ENCODE data around the gene FOXO3B. TPM values are rescaled to one million over a fixed set of nuclear protein-coding genes. Genes with fewer than 3 reads are reported as not detected.
"Not testable (repeated sequence)": the region's sequence is repeated elsewhere in the genome, so short reads cannot be mapped to it uniquely, and the experiment has no call there.

The FOXO3B gene
- total RNA-seq, 1 experiment from 2014 or later = 28.4 TPM

GRCh38 chr17:18676928-18677327 is 5.2 kb downstream of the FOXO3B start:
- H3K9me3 ChIP-seq (replicated peaks) = peaks cover 19% of the 10 kb centered on the region
- H3K36me3 ChIP-seq = peaks cover 37% of the 10 kb centered on the region
- not testable (repeated sequence) for H3K4me3 ChIP-seq, DNase-seq, H3K27ac ChIP-seq, H3K4me1 ChIP-seq, H3K27me3 ChIP-seq

DNA sequence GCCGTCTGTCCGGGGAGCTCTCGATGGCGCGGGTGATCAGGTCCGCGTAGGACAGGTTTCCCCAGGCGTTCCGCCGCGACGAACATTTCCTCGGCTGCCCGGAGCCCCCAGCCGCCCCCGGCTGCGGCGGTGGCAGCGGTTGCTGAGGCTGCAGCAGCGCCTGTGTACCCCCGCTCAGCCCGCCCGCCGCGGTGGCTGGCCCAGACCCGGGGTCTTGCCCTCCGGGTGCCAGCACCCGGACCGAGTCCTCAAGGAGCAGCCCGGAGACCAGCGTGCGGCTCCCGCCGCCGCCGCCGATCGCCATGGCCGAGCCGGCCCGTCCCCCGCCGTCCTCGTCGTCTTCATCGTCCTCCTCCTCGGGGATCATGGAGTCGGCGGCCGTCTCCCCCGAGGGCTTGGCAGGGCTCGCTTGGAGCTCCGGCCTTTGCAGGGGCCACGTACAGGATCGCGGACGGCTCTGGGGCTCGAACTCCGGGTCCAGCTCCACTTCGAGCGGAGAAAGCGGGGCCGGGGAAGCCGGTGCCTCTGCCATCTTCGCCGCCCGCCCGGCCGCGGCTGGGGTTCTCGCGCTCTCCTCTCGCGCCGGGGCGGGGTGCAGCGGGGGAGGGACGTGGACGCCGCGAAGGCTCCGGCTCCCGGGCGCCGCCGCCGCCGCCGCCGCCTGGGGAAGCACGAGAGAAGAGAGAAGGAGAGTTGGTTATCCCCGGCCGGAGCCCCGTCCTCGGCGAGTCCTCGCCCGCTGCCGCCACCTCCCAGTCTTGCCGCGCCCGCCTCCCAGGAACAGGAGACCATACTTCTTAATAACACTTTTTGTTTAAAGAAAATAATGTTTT is 9.5 kb downstream of the FOXO3B start:
- not testable (repeated sequence) for H3K27me3 ChIP-seq, DNase-seq, H3K4me1 ChIP-seq, H3K4me3 ChIP-seq, H3K27ac ChIP-seq
- H3K36me3 ChIP-seq = peaks cover 63% of the 10 kb centered on the region
- H3K9me3 ChIP-seq (replicated peaks) = peaks cover 44% of the 10 kb centered on the region

DNA sequence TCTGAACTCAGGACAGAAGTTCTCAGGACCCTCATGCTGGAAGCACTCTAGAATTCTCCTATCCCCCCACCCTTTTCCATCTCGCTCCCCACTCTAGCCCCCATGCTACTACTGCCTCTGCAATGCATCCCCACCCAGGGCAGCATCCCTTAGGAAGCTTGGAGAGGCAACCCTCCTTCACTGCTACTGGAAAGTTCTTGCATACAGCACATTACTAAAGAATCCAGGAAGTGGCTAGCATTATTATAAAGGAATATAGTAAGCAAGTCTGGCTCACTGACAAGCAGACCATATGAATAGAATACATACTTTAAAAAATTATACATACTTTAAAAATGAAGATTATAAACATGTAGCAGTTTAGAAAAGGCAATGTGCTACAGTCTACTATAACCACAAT is 13.5 kb downstream of the FOXO3B start:
- DNase-seq, H3K27ac ChIP-seq, H3K4me1 ChIP-seq, H3K27me3 ChIP-seq, H3K4me3 ChIP-seq: not testable (repeated sequence)
- peaks cover 48% of the 10 kb centered on the region for H3K36me3 ChIP-seq
- peaks cover 47% of the 10 kb centered on the region for H3K9me3 ChIP-seq (replicated peaks)

DNA sequence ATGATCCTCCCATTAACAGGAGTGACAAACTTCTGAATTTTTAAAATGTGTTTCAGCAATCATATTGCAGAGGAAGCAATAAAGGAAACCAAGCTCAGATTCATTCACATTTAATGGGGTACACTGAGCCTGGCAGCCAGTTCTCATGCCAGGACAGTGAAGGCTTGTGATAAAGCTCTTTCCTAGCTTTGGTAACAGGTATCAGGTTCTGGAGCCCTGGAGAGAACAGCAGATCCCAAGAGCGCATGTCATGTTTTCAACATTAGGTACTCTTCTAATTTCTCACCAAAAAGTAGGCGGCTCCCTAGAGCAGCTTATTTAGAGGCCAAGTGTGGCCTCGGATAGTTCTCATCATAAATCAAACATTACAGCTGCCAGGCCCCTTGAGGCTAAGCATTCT is 14.6 kb downstream of the FOXO3B start:
- H3K4me1 ChIP-seq, H3K27ac ChIP-seq, DNase-seq, H3K4me3 ChIP-seq, H3K27me3 ChIP-seq: not testable (repeated sequence)
- Histone ChIP-seq H3K36me3 (peaks cover 44% of the 10 kb centered on the region), H3K9me3 (replicated peaks) (peaks cover 51% of the 10 kb centered on the region)

GRCh38 chr17:18666326-18666725 is 15.8 kb downstream of the FOXO3B start:
- not testable (repeated sequence) for H3K27ac ChIP-seq, H3K4me3 ChIP-seq, H3K4me1 ChIP-seq, DNase-seq, H3K27me3 ChIP-seq
- H3K9me3 ChIP-seq (replicated peaks) = peaks cover 57% of the 10 kb centered on the region
- peaks cover 35% of the 10 kb centered on the region for H3K36me3 ChIP-seq

DNA sequence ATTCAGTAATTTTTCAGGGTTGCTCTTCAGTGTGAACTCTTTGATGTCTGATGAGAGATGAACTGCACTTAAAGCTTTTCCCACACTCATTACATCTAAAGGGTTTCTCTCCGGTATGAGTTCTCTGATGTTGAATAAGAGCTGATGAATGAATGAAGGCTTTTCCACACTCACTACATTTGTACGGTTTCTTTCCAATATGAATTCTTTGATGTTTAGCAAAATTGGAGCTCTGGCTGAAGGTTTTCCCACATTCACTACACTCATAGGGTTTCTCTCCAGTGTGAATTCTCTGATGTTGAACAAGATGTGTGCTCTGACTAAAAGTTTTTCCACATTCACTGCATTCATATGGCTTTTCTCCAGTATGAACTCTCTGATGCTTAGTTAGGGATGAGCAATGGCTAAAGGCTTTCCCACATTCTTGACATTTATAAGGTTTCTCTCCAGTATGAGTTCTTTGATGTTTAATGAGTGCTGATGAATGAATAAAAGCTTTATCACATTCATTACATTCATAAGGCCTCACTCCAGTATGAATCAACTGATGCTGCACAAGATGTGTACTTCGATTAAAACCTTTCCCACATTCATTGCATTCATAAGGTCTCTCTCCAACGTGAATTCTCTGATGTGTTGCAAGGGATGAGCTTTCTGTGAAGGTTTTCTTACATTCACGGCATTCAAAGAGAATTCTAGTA is 20.0 kb downstream of the FOXO3B start:
- not testable (repeated sequence) for H3K4me3 ChIP-seq, H3K36me3 ChIP-seq, H3K27ac ChIP-seq, H3K4me1 ChIP-seq, H3K27me3 ChIP-seq
- H3K9me3 ChIP-seq (replicated peaks) = peaks cover 47% of the 10 kb centered on the region
- DNase-seq = peak in 1 of 2 experiments; percentile 30

DNA sequence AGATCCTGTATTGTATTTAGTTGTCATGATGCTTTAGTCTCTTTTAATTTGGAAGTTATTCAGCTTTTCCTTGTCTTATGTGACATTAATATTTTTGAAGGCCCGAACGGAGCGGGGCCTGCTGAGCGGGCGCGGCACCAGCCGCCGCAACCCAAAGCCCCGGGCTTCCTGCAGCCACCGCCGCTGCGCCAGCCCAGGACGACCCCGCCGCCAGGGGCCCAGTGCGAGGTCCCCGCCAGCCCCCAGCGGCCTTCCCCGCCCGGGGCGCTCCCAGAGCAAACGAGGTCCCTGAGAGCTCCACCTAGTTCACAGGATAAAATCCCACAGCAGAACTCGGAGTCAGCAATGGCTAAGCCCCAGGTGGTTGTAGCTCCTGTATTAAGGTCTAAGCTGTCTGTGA is 32.0 kb downstream of the FOXO3B start:
- H3K4me1 ChIP-seq, H3K4me3 ChIP-seq, DNase-seq, H3K36me3 ChIP-seq, H3K27me3 ChIP-seq, H3K27ac ChIP-seq: not testable (repeated sequence)
- H3K9me3 ChIP-seq (replicated peaks) = peaks cover 12% of the 10 kb centered on the region

GRCh38 chr17:18644291-18644690 is 37.8 kb downstream of the FOXO3B start, which contains the start of gene TBC1D28:
Gene TBC1D28, minus strand, starts transcription at chr17:18644391. Its CDS starts 3,039 bp downstream, at chr17:18641352.
- not testable (repeated sequence) for H3K4me1 ChIP-seq; DNase-seq; H3K27ac ChIP-seq; H3K36me3 ChIP-seq; H3K4me3 ChIP-seq; H3K9me3 ChIP-seq (replicated peaks); H3K27me3 ChIP-seq

GRCh38 chr17:18643124-18643523 is 39.0 kb downstream of the FOXO3B start:
- H3K27me3 ChIP-seq; H3K4me1 ChIP-seq; H3K4me3 ChIP-seq; H3K9me3 ChIP-seq (replicated peaks); H3K36me3 ChIP-seq; DNase-seq; H3K27ac ChIP-seq: not testable (repeated sequence)

- H3K36me3 ChIP-seq; H3K4me3 ChIP-seq; DNase-seq; H3K4me1 ChIP-seq; H3K27ac ChIP-seq; H3K9me3 ChIP-seq (replicated peaks); H3K27me3 ChIP-seq: not testable (repeated sequence)
Measured at GRCh38 chr17:18638357-18638756, 43.8 kb downstream of the FOXO3B start.

GRCh38 chr17:18636237-18636636 is 45.9 kb downstream of the FOXO3B start:
- not testable (repeated sequence) for H3K4me3 ChIP-seq; H3K27me3 ChIP-seq; H3K9me3 ChIP-seq (replicated peaks); H3K27ac ChIP-seq; DNase-seq; H3K36me3 ChIP-seq; H3K4me1 ChIP-seq

- H3K27me3 ChIP-seq; H3K36me3 ChIP-seq; H3K9me3 ChIP-seq (replicated peaks); DNase-seq; H3K4me3 ChIP-seq; H3K27ac ChIP-seq; H3K4me1 ChIP-seq: not testable (repeated sequence)
Measured at GRCh38 chr17:18635773-18636172, 46.3 kb downstream of the FOXO3B start.

DNA sequence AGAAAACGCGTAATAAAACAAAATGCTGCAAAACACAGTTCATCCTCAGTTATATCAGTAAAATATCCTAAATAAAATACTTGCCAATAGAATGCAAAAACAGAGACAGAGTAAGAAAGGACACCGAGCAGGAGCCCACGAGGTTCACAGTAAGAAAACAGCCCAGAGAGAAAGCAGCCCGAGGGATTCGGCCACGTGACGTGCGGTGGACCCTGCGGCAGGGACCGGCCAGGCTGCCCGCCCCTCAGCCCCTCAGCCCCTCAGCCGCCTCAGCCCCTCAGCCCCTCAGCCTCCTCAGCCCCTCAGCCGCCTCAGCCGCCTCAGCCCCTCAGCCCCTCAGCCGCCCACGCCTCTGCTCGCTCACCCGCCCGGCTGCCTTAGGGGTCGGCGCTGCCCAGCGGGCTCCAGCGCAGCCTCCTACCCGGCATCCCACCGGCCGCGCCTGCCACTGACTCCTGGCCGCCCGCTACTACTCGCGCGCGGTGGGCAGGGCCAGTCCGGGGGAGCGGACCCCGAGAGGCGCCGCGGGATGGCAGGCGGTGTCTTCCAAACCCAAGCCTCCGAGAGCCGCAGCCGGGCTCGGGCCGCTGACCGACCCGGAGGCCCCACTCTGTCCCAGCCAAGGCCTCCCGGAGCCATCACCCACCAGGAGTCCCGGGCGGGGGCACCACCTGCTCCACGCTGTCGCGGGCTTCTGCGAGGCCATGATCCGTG is 47.4 kb downstream of the FOXO3B start:
- not testable (repeated sequence) for H3K4me1 ChIP-seq; H3K36me3 ChIP-seq; H3K27ac ChIP-seq; H3K27me3 ChIP-seq; H3K9me3 ChIP-seq (replicated peaks)
- peak overlapping the region; percentile 60 for H3K4me3 ChIP-seq
- DNase-seq = peak; percentile 36 to 56

All from SJCRH30 (cell line).